NOMO-1 treated with DMSO at 0.1 percent for 48 hours (cell line): ENCODE results near the gene MYO10.

Experiments
- DNase-seq: peaks from one replicate; lab custom pipeline; 2025; ENCODE audit not compliant: unreplicated experiment; lab: John Stamatoyannopoulos, UW

The MYO10 gene

DNA sequence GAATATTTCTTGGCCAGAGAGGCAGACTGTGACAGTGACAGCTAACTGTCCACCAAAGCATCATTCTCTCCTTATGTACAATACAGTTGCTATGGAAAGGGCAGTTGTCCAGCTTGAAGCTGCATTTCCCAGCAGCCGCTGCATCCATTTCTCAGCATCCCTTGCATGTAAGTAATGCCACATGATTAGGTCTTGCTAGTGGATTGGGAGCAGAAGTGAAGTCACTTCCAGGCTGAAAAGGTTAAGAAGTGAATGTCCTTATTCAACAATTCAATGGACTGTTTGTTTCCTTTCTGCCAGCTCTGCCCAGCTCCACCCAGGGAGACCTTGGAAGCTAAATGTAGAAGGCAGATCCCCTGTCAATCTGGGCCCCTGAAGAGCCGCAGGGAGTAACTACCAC, 293.2 kb downstream of the MYO10 start:
- no peak for DNase-seq

DNA sequence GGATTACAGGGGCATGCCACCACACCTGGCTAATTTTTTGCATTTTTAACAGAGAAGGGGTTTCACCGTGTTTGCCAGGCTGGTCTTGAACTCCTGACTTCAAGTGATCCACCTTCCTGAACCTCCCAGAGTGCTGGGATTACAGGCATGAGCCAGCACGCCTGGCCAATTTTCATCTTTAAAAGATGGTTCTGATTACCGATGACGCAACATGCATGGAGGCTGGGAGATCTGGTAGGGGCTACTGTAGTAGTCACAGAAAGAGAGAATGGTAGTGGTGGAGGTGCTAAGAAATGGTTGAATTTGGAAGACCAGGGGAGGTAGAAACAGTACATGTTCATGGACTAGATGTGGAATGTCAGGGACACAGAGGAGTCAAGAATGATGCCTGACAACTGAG, 296.9 kb downstream of the MYO10 start:
- no peak for DNase-seq

DNA sequence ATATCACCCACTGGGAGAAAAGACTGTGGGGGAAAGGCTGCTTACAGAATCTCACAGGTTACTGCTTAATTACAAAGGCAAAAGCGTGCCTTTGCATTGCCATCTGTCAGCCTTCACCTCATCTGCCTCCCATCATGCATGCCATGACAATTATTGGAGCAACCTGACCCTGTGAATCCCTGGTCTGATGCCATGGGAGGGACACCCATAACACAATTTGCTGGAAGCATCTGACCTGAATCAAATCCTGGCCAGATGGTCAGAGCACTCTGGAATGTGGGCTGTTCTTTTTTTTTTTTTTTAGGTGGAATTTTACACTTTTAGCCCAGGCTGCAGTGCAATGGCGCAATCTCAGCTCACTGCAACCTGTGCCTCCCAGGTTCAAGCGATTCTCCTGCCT, 307.7 kb downstream of the MYO10 start:
- no peak for DNase-seq

DNA sequence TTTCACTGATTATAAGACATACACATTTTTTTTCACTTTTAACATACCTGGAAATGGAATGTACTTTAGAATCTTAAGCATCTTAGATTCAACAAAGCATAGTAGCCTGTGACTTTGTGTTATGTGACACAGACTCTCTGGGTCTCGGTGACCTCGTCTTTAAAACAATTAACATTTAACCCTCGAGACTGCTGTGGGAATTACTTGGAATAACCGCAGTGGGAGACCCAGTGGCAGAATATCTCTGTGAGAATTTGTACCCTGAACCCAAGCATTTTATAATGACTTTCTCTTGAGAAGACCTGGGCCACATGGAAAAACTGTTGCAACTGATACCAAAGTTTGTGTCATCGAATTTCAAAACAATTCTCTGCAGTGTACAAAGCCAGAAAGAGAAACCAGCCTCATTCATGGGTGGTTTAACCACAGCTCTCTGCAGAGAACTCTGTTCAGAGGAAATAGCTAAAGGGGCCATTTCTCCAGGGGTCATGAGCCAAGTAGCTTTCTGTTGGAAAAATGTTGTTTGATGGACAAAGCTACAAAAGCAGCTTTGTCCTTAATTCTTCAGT, 309.3 kb downstream of the MYO10 start:
- DNase-seq = peak; percentile 99

DNA sequence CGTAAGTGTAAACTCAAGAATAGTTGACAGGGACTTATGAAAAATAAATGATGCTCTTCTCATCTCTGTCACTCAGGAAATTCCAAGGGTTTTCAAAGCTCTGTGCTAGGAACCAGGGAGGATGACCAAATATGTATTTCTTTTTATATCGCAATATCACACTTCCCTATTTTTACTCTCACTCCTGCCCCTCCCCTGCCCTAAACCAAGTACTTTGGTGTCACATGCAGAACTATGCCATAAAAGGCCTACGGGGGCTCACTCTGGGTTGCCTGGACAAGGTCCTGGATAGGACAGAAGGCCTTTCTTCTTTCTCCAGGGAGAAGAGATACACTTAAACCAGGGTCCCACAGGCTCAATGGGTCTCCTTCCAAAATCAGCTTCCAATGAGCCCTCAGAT, 311.0 kb downstream of the MYO10 start:
- peak; percentile 92 for DNase-seq

DNA sequence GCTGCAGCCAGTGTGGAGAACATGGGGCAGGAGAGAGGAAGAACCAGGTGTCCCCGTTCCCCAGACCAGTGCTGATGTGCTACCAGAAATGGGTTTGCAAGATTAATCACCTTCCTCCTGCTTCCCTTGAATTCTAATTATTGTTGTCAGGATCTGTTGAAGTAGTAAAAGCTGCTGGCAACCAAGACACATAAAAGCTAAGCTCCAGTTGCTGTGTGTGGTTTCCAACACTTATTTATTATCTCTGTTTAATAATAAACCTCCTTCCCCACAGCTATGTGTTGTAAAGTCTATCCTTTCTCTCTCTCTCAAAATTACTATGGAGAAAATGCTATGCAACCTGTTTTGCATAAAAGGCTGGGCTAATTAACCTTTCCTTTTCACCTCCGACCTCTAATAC, 317.0 kb downstream of the MYO10 start:
- no peak for DNase-seq

DNA sequence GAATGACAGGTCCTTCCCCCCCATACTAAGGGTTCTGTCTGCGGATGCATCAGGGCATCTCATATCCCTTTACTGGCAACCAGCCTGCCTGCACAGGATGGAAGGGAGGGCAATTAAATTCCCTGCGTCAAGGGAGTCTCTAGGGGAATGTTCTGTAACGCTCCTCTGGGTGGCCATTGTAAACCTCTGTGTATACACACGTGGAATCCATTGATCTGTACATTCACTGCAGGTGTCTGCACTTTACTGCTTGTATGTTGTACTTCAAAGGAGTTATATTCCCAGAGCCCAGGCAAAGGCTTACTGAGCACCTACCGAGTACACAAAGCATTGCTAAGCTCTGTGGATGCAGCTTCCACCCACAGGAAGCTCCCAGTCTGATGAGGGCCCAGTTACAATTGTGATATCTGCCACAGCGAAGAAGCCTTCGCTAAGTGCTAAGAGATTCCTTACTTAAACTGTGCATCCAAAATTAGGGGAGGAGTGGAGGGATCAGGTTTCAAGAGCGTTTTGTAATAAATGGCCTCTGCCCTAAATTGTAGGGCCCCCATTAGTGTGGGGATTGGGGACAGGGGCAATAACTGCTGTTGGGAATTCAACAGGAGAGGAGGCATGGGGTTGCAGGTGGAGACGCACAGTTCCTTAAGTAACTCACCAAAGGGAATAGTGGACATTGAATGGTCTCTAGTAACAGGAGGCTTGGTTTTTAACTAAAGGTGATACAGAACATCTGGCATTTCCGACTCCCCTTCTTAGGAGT, 317.8 kb downstream of the MYO10 start:
- no peak for DNase-seq

DNA sequence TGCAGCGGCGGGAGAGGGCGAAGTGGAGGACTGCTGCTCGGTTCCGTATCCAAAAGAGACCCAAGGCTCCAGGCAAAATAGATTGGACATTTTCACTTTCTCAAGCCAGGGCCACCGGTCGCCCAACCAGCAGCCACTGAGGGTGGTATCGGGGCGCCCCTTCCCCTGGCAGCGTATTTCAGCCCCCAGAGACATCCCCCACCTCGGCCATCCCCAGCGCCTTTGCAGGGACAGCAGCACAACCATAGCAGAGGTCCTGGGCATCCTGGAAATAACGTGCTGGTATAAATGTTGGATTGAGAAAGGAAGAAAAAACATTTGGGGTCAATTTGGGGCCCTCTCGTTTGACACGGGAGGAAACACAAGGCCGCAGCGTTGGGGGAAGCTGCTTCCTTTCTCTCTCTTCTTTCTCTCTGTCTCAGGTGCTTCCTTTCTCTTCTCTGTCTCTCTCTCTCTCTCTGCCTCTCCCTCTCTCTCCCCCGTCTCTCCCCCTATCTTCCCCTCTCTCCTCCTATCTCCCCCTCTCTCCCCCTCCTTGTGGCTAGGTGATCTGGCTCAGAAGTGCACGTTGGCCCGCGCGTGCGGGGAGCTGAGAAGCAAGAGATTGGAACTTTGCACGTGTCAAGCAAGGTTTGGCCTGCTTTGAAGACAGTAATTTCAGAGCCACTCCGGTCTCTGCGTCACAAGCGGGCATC, 318.7 kb downstream of the MYO10 start:
- DNase-seq = peak; percentile 18

DNA sequence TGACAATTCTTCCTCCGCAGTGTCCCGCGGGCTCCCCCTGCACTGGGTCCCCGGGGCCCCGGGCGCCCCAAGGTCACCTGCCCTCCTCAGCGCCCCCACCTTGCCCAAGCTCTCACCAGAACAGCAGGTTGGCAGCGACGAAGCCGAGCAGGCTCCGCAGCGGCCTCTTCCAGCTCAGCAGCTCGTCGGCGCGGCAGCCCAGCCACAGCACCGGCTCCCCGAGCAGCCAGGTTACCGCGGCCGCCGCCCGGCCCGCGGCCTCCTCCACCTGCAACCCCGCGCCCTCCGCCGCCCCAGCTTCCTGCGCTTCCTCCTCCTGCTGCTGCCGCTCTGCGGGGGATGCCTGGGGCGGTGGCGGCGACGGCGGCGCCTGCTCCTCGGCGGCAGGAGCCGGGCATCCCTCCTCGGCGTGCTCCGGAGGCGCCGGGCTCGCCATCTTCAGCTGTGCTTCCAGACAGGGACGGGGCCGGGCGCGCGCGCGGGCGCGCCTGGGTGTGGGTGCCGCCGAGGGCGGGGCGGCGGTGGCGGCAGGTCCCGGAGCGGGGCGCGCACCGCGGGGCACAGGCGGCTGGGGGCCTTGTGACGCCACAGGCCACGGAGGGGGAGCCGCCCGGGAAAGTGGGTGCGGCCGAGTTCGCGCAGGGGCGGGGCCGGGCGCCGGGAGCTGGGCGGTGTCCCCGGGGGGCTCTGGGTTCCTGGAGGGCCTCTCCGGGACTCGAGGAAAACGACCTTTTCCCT, 319.4 kb downstream of the MYO10 start, which contains the start of gene RETREG1:
TSS of gene RETREG1 (minus strand) at position 462 of the 738 bp plus-strand sequence. CDS start at position 436, 26 bp downstream.
- peak; percentile 60 for DNase-seq

DNA sequence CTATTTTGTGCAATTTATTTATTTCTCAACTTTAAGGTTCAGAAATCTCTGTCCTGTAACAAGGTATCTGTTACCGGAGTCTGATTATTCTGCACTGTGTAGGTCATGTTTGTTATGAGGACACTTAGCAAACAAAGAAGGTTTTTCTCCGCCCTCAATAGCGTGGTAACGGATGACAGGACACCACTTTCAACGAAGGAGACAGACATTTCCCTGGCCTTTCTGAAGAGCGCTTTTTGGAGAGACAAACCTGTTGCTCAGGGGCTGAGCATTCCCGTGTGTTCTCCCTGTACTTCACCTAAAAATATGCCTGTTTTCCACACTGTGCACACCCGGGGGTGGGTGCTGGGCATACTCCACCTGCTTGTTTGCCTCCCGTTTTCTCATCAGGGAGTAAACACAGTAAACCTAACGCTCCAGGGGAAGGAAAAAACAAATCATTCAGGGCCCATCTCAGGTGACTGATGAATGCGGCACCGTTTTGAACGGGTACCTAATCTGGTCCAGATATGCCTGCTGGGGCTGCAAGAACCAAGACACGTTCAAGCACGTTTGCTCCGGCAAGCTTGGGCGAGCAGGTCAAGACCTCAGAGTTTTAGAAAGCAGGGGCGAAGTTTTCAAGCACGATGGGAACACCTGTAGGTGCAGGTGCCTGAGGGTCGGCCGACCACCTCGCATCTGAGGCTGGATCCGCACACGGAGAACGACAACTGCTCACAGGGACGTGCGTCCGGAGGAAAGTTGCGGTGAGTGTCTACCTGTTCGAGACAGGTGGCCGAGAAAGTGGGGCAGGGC, 320.1 kb downstream of the MYO10 start:
- no peak for DNase-seq

DNA sequence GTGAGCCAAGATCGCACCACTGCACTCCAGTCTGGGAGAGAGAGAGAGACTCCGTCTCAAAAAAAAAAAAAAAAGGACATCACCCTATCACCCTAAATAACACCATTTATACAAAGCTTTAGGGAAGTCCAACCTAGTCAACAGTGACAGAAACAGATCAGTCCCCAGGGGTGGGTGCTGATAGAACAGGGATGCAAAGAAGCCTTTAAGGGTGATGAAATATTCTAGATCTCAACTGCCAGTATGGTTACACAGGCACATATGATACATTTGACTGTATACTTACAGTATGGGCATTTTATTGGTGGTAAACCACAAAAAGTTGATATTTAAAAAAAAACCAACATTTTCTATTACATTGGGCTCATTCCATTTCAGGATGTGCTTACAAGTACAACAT, 324.1 kb downstream of the MYO10 start:
- peak; percentile 17 for DNase-seq
